GM23338 (cell line): ENCODE measurements around the gene ZNF526. TPM values are rescaled to one million over a fixed set of nuclear protein-coding genes. Genes with fewer than 3 reads are reported as not detected.
"Not testable (repeated sequence)": the region's sequence is repeated elsewhere in the genome, so short reads cannot be mapped to it uniquely, and the experiment has no call there.

ENCODE experiments used
- ATAC-seq: fragments of 200-7000 bp; cut with Tn5 transposase; 3 replicates; pipeline ENCODE4 v1.9.1; 2020
- DNase-seq: peaks from one replicate; pipeline ENCODE4 v3.0.0-alpha.2; 2015; ENCODE audit warnings: low spot score
- H2AFZ ChIP-seq: fragments of 200-600 bp; sonication (generic); 2 replicates; pipeline ENCODE4 v1.8.0; 2016; ENCODE audit warnings: antibody characterized with exemption, mild to moderate bottlenecking, moderate library complexity
- H3F3A ChIP-seq: fragments of 200-600 bp; sonication (generic); replicated peaks from 2 replicates; pipeline ENCODE4 v1.8.0; 2017; ENCODE audit warnings: antibody characterized with exemption, mixed run types, low read depth
- H3K27ac ChIP-seq: fragments of 200-600 bp; sonication (generic); 2 replicates; pipeline ENCODE4 v1.6.1; 2016; ENCODE audit warnings: low read depth
- H3K27me3 ChIP-seq: fragments of 200-600 bp; sonication (generic); 2 replicates; pipeline ENCODE4 v1.8.0; 2016; ENCODE audit warnings: mild to moderate bottlenecking, mixed run types, moderate library complexity; ENCODE audit not compliant: insufficient read depth
- H3K36me3 ChIP-seq: fragments of 200-600 bp; sonication (generic); 2 replicates; pipeline ENCODE4 v1.8.0; 2016; ENCODE audit warnings: mild to moderate bottlenecking; ENCODE audit not compliant: insufficient read depth
- H3K4me1 ChIP-seq: fragments of 200-600 bp; sonication (generic); 2 replicates; pipeline ENCODE4 v1.8.0; 2016; ENCODE audit warnings: mild to moderate bottlenecking, moderate library complexity; ENCODE audit not compliant: insufficient read depth
- H3K4me2 ChIP-seq: fragments of 200-600 bp; sonication (generic); 2 replicates; pipeline ENCODE4 v1.7.1; 2017; ENCODE audit warnings: mixed run types
- H3K4me3 ChIP-seq: fragments of 200-600 bp; sonication (generic); 2 replicates; pipeline ENCODE4 v1.6.1; 2016; ENCODE audit warnings: mixed run types
- H3K79me2 ChIP-seq: fragments of 200-600 bp; sonication (generic); replicated peaks from 2 replicates; pipeline ENCODE4 v1.8.0; 2017; ENCODE audit warnings: mild to moderate bottlenecking; ENCODE audit not compliant: insufficient read depth
- H3K9me2 ChIP-seq: fragments of 200-600 bp; sonication (generic); 2 replicates; pipeline ENCODE4 v1.8.0; 2017; ENCODE audit not compliant: insufficient read depth
- H4K20me1 ChIP-seq: fragments of 200-600 bp; sonication (generic); replicated peaks from 2 replicates; pipeline ENCODE4 v1.8.0; 2017; ENCODE audit warnings: mild to moderate bottlenecking; ENCODE audit not compliant: insufficient read depth
- H3K27ac Mint-ChIP-seq: 2 replicates; pipeline ENCODE4 v1.8.0; 2020; ENCODE audit warnings: inconsistent platforms, mild to moderate bottlenecking, moderate library complexity, mixed read lengths
- H3K27me3 Mint-ChIP-seq: 3 replicates; pipeline ENCODE4 v1.8.0; 2022; ENCODE audit warnings: low read depth, mild to moderate bottlenecking, moderate library complexity, mixed read lengths, inconsistent platforms; ENCODE audit not compliant: insufficient read depth, poor library complexity
- H3K36me3 Mint-ChIP-seq: 3 replicates; pipeline ENCODE4 v1.8.0; 2021; ENCODE audit warnings: low read depth, mild to moderate bottlenecking, inconsistent platforms, moderate library complexity, mixed read lengths
- H3K4me1 Mint-ChIP-seq: 3 replicates; pipeline ENCODE4 v1.8.0; 2020; ENCODE audit warnings: mild to moderate bottlenecking, inconsistent platforms, mixed read lengths
- H3K4me3 Mint-ChIP-seq: 3 replicates; pipeline ENCODE4 v1.8.0; 2021; ENCODE audit warnings: moderate library complexity, mild to moderate bottlenecking, inconsistent platforms, mixed read lengths
- H3K9me3 Mint-ChIP-seq: 3 replicates; pipeline ENCODE4 v1.8.0; 2020; ENCODE audit warnings: moderate library complexity, mild to moderate bottlenecking, inconsistent platforms, mixed read lengths
- NANOG ChIP-seq: IDR thresholded peaks from 2 replicates; pipeline ENCODE4 v1.6.1; 2016; ENCODE audit warnings: antibody characterized with exemption, borderline replicate concordance
- ZNF331 ChIP-seq: fragments of 250-450 bp; sonication (Bioruptor Pico); IDR thresholded peaks from 2 replicates; pipeline ENCODE4 v1.5.0; 2020; ENCODE audit warnings: low read depth, mild to moderate bottlenecking, moderate library complexity
- polyA plus RNA-seq: library from polyadenylated mRNA; unstranded; fragments of >200 nt; fragmentation: Nextera tagmentation; extraction: Ambion mirVana; gene quantifications from 2 replicates; pipeline ENCODE4 v1.2.1, GENCODE V29; 2016
- total RNA-seq: library from RNA; depleted of rRNA; stranded (reverse); fragments of >200 nt; shearing (Covaris generic); gene quantifications from 2 replicates; pipeline ENCODE4 v1.2.3, GENCODE V29; 2014
- TF ChIP-seq, protein P1 (sequence below), 2 experiments: fragments of 200-600 bp in 1 of 2; sonication (generic) in 1 of 2; conservative IDR thresholded peaks; 2 replicates each; pipeline versions ENCODE4 v1.5.1 to v1.6.1; 2016 to 2017; ENCODE audit warnings: antibody characterized with exemption in 2 of 2, low read depth in 2 of 2, mild to moderate bottlenecking in 2 of 2, moderate library complexity in 1 of 2
- TF ChIP-seq, protein P2 (sequence below): IDR thresholded peaks from one replicate; pipeline ENCODE4 v1.6.1; 2018; ENCODE audit warnings: antibody characterized with exemption; ENCODE audit not compliant: unreplicated experiment

ZNF526 gene
- total and polyA plus RNA-seq, 2 experiments from 2014 or later, result 4.7 to 13.3 TPM

DNA sequence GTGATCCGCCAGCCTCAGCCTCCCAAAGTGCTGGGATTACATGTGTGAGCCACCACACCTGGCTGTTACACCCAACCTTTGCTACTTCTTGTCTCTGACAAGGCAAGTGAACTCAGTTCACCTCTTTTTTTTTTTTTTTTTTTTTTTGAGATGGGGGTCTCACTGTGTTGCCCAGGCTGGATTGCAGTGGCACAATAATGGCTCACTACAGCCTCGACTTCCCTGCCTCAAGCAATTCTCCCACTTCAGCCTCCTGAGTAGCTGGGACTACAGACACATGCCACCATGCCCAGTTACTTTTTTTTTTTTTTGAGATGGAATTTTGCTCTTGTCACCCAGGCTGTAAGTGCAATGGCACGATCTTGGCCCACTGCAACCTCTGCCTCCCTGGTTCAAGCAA is 37.7 kb downstream of the ZNF526 start:
- not testable (repeated sequence) for H3K4me3 ChIP-seq, H2AFZ ChIP-seq, H3K27ac ChIP-seq, H3K36me3 ChIP-seq, H4K20me1 ChIP-seq, H3K9me3 Mint-ChIP-seq, H3K4me2 ChIP-seq, H3K4me3 Mint-ChIP-seq, DNase-seq, H3K27ac Mint-ChIP-seq, H3K4me1 Mint-ChIP-seq, H3K36me3 Mint-ChIP-seq, H3K4me1 ChIP-seq, H3K9me2 ChIP-seq, ATAC-seq
- H3K27me3 ChIP-seq, result peaks cover 17% of the 10 kb centered on the region
- H3K27me3 Mint-ChIP-seq, result peaks cover 27% of the 10 kb centered on the region
- H3K79me2 ChIP-seq, result peaks cover 11% of the 10 kb centered on the region
- H3F3A ChIP-seq, result peaks cover 17% of the 10 kb centered on the region

DNA sequence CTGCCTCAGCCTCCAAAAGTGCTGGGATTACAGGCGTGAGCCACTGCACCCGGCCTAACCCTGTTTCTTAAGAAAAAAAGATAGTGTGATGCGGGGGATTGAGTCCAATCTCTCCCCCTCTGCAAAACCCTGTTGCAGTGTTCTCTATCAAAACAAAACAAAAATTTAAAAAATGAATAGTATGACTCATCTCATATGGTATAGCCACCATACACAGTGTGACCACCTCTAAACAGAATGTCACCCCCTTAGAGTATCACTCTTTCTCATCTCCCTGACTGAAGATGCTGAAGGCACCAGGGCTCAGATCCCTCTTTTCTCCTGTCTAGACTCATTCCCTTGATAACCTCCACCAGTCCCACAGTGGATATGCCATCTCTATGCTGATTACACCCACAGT is 41.7 kb downstream of the ZNF526 start:
- Histone ChIP-seq H3K9me2 (no peaks in the 10 kb centered on the region), H3K27me3 (peaks cover 10% of the 10 kb centered on the region), H3K4me1 (0 out of 2 replicates have a peak, but pooled peaks cover 1% of the 10 kb centered on the region), H2AFZ (no peak overlapping the region), H3K4me2 (no peak overlapping the region), H3K4me3 (no peak overlapping the region), H3F3A (peaks cover 3% of the 10 kb centered on the region), H4K20me1 (no peaks in the 10 kb centered on the region), H3K79me2 (no peaks in the 10 kb centered on the region), H3K27ac (no peak overlapping the region), H3K36me3 (no peaks in the 10 kb centered on the region)
- DNase-seq (no peak), ATAC-seq (no peak)
- H3K4me1 Mint-ChIP-seq, result peaks cover under 1% of the 10 kb centered on the region
- H3K27ac Mint-ChIP-seq, result no peak overlapping the region
- H3K36me3 Mint-ChIP-seq, result no peaks in the 10 kb centered on the region; the same call in 2 of the 3 replicates
- H3K4me3 Mint-ChIP-seq, result no peak overlapping the region
- TF ChIP-seq NANOG, result no peak
- no peak for TF ChIP-seq ZNF331 (CRISPR knock-in tag)
- TF ChIP-seq, protein P1, sequence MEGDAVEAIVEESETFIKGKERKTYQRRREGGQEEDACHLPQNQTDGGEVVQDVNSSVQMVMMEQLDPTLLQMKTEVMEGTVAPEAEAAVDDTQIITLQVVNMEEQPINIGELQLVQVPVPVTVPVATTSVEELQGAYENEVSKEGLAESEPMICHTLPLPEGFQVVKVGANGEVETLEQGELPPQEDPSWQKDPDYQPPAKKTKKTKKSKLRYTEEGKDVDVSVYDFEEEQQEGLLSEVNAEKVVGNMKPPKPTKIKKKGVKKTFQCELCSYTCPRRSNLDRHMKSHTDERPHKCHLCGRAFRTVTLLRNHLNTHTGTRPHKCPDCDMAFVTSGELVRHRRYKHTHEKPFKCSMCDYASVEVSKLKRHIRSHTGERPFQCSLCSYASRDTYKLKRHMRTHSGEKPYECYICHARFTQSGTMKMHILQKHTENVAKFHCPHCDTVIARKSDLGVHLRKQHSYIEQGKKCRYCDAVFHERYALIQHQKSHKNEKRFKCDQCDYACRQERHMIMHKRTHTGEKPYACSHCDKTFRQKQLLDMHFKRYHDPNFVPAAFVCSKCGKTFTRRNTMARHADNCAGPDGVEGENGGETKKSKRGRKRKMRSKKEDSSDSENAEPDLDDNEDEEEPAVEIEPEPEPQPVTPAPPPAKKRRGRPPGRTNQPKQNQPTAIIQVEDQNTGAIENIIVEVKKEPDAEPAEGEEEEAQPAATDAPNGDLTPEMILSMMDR (conservative IDR thresholded peaks at IDR 0.05; ENCODE audit: low read depth in 2 of 2), result no peak
- TF ChIP-seq, protein P2, sequence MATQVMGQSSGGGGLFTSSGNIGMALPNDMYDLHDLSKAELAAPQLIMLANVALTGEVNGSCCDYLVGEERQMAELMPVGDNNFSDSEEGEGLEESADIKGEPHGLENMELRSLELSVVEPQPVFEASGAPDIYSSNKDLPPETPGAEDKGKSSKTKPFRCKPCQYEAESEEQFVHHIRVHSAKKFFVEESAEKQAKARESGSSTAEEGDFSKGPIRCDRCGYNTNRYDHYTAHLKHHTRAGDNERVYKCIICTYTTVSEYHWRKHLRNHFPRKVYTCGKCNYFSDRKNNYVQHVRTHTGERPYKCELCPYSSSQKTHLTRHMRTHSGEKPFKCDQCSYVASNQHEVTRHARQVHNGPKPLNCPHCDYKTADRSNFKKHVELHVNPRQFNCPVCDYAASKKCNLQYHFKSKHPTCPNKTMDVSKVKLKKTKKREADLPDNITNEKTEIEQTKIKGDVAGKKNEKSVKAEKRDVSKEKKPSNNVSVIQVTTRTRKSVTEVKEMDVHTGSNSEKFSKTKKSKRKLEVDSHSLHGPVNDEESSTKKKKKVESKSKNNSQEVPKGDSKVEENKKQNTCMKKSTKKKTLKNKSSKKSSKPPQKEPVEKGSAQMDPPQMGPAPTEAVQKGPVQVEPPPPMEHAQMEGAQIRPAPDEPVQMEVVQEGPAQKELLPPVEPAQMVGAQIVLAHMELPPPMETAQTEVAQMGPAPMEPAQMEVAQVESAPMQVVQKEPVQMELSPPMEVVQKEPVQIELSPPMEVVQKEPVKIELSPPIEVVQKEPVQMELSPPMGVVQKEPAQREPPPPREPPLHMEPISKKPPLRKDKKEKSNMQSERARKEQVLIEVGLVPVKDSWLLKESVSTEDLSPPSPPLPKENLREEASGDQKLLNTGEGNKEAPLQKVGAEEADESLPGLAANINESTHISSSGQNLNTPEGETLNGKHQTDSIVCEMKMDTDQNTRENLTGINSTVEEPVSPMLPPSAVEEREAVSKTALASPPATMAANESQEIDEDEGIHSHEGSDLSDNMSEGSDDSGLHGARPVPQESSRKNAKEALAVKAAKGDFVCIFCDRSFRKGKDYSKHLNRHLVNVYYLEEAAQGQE, result no peak
- H3K27me3 Mint-ChIP-seq, result peaks cover 14% of the 10 kb centered on the region
- H3K9me3 Mint-ChIP-seq, result no peaks in the 10 kb centered on the region; the same call in 2 of the 3 replicates

DNA sequence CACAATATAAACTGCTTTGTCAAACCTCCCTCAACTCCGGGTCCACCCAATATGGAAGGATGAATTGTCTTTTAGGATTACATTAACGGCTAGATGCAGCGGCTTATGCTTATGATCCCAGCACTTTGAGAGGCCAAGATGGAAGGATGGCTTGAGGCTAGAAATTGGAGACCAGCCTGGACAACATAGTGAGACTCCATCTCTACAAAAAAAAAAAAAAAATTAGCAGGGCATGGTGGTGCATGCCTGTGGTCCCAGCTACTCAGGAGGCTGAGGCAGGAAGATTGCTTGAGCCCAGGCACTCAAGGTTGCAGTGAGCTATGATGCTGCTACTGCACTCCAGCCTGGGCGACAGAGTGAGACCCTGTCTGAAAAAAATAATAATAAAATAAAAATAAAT is 46.0 kb downstream of the ZNF526 start:
- not testable (repeated sequence) for H3K4me2 ChIP-seq, H4K20me1 ChIP-seq, H2AFZ ChIP-seq, H3F3A ChIP-seq, DNase-seq, H3K27ac Mint-ChIP-seq, H3K27me3 Mint-ChIP-seq, H3K4me3 ChIP-seq, H3K36me3 Mint-ChIP-seq, H3K9me3 Mint-ChIP-seq, H3K27me3 ChIP-seq, H3K79me2 ChIP-seq, ATAC-seq, H3K4me3 Mint-ChIP-seq, H3K36me3 ChIP-seq, H3K9me2 ChIP-seq, H3K27ac ChIP-seq, H3K4me1 ChIP-seq
- peaks cover 23% of the 10 kb centered on the region for H3K4me1 Mint-ChIP-seq

DNA sequence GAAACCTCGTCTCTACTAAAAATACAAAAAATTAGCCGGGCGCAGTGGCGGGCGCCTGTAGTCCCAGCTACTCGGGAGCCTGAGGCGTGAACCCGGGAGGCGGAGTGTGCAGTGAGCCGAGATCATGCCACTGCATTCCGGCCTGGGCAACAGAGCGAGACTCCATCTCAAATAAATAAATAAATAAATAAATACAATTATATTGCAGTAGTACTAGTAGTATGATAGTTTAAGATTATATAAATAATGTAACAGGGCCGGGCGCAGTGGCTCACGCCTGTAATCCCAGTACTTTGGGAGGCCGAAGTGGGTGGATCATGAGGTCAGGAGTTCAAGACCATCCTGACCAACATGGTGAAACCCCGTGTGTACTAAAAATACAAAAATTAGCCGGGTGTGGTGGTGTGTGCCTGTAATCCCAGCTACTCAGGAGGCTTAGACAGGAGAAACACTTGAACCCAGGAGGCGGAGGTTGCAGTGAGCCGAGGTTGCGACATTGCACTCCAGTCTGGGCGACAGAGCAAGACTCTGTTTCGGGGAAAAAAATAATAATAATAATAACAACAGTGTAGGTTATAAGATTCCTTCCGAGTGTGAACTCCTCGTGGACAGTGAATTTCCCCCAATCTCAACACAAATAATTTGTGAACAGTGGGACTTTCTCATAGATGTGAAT is 47.0 kb downstream of the ZNF526 start:
- not testable (repeated sequence) for H3K79me2 ChIP-seq, DNase-seq, H4K20me1 ChIP-seq, H3K27ac Mint-ChIP-seq, H3K36me3 ChIP-seq, H3K4me1 ChIP-seq, H3K9me3 Mint-ChIP-seq, H3K4me3 Mint-ChIP-seq, H2AFZ ChIP-seq, ATAC-seq, H3K27me3 ChIP-seq, H3K27ac ChIP-seq, H3K27me3 Mint-ChIP-seq, H3F3A ChIP-seq, H3K36me3 Mint-ChIP-seq, H3K9me2 ChIP-seq
- H3K4me2 ChIP-seq, result peak overlapping the region; percentile 93
- H3K4me1 Mint-ChIP-seq, result peaks cover 27% of the 10 kb centered on the region
- H3K4me3 ChIP-seq, result peak overlapping the region; percentile 60
